Suppressor macrophage treated with lipopolysaccharide for 4 hours (primary cell): ENCODE measurements around the gene CXCR2.
A peak's percentile ranks its signal among the peaks of the same experiment; 100 is the strongest.
"Not testable (repeated sequence)": the region's sequence is repeated elsewhere in the genome, so short reads cannot be mapped to it uniquely, and the experiment has no call there.

ENCODE experiments used
- DNase-seq: peaks from one replicate; pipeline ENCODE4 v3.0.0-alpha.2; 2020

The CXCR2 gene

DNA sequence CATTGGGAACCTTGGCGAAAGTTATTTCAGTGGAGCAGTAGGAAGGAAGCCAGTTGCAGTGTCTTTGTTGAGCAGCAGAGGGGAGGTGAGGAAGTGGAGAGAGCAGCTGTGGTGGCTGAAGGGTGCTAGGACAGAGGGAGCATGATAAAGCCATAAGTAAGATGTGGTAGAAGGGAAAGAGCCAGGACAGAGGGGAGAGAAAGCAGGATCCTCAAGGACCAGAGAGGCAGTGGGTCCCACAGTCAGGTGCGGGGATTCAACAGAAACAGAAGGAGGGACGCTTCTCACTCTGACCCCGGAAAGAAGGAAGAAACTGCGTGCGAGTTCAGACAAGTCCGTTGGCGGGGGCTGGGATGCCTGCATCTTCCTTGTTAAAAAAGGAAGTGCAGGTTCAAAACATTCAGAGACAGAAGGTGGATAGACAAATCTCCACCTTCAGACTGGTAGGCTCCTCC, at the start of gene CXCR2:
Gene CXCR2 (plus strand): TSS at position 403 of the 455 bp plus-strand sequence. CDS start 8,774 bp downstream, outside the sequence.
- DNase-seq: peak; percentile 37

DNA sequence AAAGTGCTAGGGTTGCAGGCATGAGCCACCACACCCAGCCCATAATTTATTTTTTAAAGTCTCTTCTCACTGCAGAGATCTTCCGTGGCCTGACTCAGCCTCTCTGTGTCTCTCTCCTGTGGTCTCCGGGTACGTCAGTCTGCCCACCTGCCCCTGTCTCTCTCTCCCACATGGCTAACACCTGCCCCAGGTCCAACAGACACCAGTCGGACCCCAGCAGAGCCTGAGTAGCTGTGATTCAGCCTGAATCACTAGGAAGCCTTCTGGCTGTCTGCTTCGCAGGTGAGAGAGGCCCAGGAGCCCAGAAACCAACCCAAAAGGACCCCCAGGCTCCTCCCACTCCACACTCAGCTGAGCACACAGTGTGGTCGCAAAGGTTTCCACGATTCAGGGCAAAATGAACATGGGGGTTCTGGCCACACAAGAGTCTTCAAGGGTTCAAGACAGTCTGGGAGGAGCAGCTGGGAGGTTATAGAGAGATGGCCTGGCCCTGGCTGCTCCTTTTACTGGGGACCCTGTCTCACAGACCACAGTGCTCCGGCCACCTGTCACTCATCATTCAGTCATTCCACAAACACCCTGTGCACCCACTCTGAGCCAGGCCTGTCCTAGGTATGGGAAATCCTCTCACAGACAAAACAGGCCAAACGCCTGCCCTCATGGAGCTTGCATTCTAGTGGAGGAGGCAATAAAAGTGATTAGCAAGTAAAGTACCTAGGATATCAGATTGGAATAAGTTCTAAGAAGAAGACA, 48.2 kb upstream of the CXCR2 start:
- no peak for DNase-seq

- no peak for DNase-seq
These were observed 45.6 kb upstream of the CXCR2 start for GRCh38 chr2:218079943-218080913.

GRCh38 chr2:218081063-218081462, 44.8 kb upstream of the CXCR2 start:
- DNase-seq: peak; percentile 65

- no peak for DNase-seq
These were observed 44.1 kb upstream of the CXCR2 start for GRCh38 chr2:218081695-218082094.

- DNase-seq: no peak
These were observed 43.1 kb upstream of the CXCR2 start for GRCh38 chr2:218082586-218083351.

DNA sequence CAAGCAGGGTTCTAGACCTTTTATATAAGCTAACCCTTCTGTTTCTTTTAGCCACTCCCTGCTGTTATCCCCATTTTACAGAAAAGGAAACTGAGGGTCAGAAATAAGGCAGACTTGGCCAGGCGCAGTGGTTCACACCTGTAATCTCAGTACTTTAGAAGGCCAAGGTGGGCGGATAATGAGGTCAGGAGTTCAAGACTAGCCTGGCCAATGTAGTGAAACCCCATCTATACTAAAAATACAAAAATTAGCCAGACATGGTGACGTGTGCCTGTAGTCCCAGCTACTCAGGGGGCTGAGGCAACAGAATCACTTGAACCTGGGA, 42.5 kb upstream of the CXCR2 start:
- no peak for DNase-seq

DNA sequence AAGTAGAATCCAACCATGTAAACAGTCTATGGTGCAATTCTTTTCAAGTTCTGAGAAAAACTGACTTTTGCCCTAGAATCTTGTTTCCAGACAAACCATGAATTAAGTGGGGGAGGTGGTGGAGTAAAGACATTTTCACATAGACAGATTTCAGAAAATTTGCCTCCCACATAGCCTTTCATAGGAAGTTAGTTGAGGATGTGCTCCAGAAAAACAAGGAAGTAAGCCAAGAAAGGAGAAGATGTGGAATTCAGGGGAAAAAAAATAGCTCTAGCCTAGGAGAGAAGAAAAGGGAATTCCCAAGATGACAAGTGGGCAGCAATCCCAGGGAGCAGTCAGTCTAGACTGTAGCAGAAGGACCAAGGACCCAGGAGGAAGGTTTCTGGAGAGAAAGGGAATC, 39.4 kb upstream of the CXCR2 start:
- DNase-seq: peak; percentile 66

DNA sequence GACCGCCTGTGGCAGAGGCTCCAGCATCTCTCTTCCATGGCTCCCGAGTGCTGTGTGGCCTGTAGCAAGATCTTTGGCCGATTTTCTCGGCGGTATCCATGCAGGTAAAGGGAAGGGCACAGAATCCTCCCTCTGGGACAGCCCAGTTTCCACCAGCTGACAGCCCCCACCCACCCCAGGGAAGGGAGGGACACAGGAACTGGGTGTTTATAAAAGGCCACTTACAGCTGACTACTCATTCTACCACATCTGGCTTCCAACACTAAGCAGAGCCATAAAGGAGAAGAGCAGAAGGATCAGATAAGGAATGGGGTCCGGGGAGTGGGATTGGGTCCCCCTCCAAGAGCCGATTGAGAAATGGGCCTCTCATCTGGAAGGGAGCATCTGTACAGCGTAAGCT, 36.6 kb upstream of the CXCR2 start:
- DNase-seq: no peak

GRCh38 chr2:218091746-218092145, 34.1 kb upstream of the CXCR2 start:
- DNase-seq: peak; percentile 45

- DNase-seq: peak; percentile 25
These were observed 31.9 kb upstream of the CXCR2 start for GRCh38 chr2:218093879-218094278.

- no peak for DNase-seq
These were observed 30.0 kb upstream of the CXCR2 start for GRCh38 chr2:218095853-218096252.

DNA sequence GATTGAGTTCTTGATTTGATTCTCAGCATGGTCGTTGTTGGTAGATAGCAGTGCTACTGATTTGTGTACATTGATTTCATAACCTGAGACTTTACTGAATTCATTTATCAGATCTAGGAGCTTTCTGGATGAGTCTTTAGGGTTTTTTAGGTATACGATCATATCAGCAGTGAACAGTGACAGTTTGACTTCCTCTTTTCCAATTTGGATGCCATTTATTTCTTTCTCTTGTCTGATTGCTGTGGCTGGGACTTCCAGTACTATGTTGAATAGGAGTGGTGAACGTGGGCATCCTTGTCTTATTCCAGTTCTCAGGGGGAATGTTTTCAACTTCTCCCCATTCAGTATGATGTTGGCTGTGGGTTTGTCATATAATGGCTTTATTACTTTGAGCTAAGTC, 27.9 kb upstream of the CXCR2 start:
- DNase-seq: no peak

DNA sequence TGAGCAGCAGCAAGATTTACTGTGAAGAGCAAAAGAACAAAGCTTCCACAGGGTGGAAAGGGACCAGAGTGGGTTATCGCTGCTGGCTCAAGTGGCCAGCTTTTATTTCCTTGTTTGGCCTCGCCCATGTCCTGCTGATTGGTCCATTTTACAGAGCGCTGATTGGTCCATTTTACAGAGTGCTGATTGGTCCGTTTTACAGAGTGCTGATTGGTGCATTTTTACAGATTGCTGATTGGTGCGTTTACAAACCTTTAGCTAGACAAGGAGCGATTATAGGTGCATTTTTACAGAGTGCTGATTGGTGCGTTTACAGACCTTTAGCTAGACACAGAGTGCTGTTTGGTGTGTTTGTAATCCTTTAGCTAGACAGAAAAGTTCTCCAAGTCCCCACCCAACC, 17.0 kb upstream of the CXCR2 start:
- DNase-seq: not testable (repeated sequence)

DNA sequence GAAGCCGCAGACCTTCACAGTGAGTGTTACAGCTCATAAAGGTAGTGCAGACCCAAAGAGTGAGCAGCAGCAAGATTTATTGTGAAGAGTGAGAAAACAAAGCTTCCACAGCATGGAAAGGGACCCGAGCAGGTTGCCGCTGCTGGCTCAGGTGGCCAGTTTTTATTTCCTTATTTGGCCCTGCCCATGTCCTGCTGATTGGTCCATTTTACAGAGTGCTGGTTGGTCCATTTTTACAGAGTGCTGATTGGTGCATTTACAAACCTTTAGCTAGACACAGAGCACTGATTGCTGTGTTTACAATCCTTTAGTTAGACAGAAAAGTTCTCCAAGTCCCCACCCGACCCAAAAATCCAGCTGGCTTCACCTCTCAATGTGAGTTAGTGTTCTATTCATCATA, 4.0 kb upstream of the CXCR2 start:
- not testable (repeated sequence) for DNase-seq

- DNase-seq: not testable (repeated sequence)
These were observed 3.5 kb upstream of the CXCR2 start for GRCh38 chr2:218122286-218122685.

- no peak for DNase-seq
These were observed 1.8 kb upstream of the CXCR2 start for GRCh38 chr2:218123986-218124385.

DNA sequence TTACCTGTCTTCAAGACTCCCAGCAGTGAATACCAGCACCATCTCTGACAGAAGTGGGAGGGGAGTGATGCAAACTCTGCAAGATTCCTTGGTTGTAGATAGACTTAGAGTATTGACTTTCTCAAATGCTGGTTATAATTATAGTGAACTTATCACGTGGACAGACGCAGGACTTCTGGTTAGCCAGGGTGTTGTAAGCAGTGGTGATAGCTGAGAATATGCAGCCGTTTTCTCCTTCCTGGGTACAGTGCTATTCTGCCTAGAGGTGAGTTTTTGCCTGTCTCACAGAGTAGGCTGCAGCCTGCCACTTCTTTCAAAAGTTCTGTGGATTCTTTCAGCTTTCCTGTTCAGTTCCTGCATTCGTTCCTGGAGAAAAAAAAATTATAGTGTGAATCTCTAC, 733 bp upstream of the CXCR2 start:
- no peak for DNase-seq

GRCh38 chr2:218127929-218128455, 2.2 kb downstream of the CXCR2 start:
- DNase-seq: no peak

DNA sequence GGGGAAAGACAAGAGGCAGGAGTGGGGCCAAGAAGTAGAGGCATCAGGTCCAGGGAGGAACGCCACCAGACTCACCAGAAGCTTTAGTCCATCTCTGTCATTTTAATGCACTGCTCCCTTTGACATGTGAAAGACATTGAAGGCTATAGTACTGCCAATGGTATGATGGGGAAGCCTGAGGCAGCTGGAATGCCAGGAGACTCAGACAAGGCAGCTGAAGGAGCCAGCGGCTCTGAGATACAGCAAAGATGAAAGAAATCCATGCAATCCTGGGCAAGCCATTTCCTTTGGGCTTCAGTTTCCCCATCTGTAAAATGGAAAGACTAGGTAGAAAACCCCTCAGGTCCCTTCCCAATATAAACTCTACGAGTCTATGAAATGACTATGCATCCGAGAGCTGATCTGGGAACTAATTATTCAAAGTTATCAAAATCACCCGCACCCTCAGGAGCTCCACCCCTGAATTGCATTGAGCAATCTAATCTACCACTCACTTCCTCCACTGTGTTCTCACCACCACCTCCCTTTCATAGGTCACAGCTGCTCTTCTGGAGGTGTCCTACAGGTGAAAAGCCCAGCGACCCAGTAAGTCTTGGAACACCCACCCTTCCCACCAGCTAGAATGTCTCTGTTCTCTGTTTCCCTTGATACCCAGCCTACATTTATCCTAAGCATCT, 3.1 kb downstream of the CXCR2 start:
- DNase-seq: no peak

GRCh38 chr2:218129458-218130135, 3.8 kb downstream of the CXCR2 start:
- DNase-seq: no peak

- no peak for DNase-seq
These were observed 4.5 kb downstream of the CXCR2 start for GRCh38 chr2:218130377-218130776.
